Psoas muscle (tissue), 8 donors: ENCODE data around the gene AURKA. TPM values are rescaled to one million over a fixed set of nuclear protein-coding genes. Genes with fewer than 3 reads are reported as not detected.

ENCODE experiments used
- ATAC-seq, 4 donors: fragments of 200-7000 bp; cut with Tn5 transposase; one replicate each; pipeline ENCODE4 v1.9.1; 2020; ENCODE audit warnings: moderate library complexity in 3 of 4, mild to moderate bottlenecking in 2 of 4
- DNase-seq, 2 donors: peaks; one replicate each; pipeline ENCODE4 v3.0.0-alpha.2; 2020
- H3K27ac ChIP-seq: fragments of 200-600 bp; one replicate; pipeline ENCODE4 v1.8.0; 2022
- H3K27me3 ChIP-seq, 3 donors: fragments of 200-600 bp in 1 of 3; one replicate each; pipeline versions ENCODE4 v1.6.1 to v1.8.0; 2013 to 2022; ENCODE audit warnings: low read length in 2 of 3, mild to moderate bottlenecking in 2 of 3, moderate library complexity in 1 of 3; ENCODE audit not compliant: insufficient read depth in 3 of 3
- H3K36me3 ChIP-seq, 2 donors: fragments of 200-600 bp in 1 of 2; one replicate each; pipeline versions ENCODE4 v1.6.1 to v1.8.0; 2013 to 2022; ENCODE audit warnings: low read depth in 1 of 2, mild to moderate bottlenecking in 1 of 2, moderate library complexity in 1 of 2; ENCODE audit not compliant: insufficient read depth in 1 of 2
- H3K4me1 ChIP-seq: fragments of 200-600 bp; one replicate; pipeline ENCODE4 v1.8.0; 2022
- H3K4me3 ChIP-seq: fragments of 200-600 bp; one replicate; pipeline ENCODE4 v1.8.0; 2022; ENCODE audit warnings: mild to moderate bottlenecking
- H3K9me3 ChIP-seq: fragments of 200-600 bp; one replicate; pipeline ENCODE4 v1.8.0; 2022
- CTCF ChIP-seq: fragments of 200-600 bp; IDR thresholded peaks from one replicate; pipeline ENCODE4 v1.8.0; 2022; ENCODE audit warnings: antibody characterized with exemption
- WGBS, 3 donors: extraction: QIAGEN DNeasy Blood & Tissue Kit; methylation state at CpG; one replicate each; pipeline versions ENCODE4 v1.1.6 to v1.1.7; 2013; 5-methylcytosine and 5-hydroxymethylcytosine counted together
- intact Hi-C, 2 donors: fragments of 100-400 bp; cut with DNase I; formaldehyde crosslinking; loops; one replicate each; pipeline versions ENCODE4 v1.11.0 to v1.14.2; 2022
- polyA plus RNA-seq, 3 donors: library from polyadenylated mRNA; stranded (reverse); fragments of 200-250 nt; gene quantifications; one replicate each; pipeline ENCODE4 v1.2.3, GENCODE V29; 2013
- total RNA-seq, 4 donors: library from RNA; stranded (reverse); fragmentation: NEBNext Ultra II Directional in 2 of 4; extraction: Animal tissue kit (Norgen Biotek cat#: 25700) in 2 of 4; gene quantifications; one replicate each; pipeline versions ENCODE4 v1.2.1 to v1.2.4, GENCODE V29; 2021 to 2023
- donor health status: healthy with polysubstance abuse.
- donor health status: DM: no; HTN: no; CAD: no; lungs with moderate emphysema.
- donor health status: Bipolar disorder and iron deficiency.
- donor health status: healthy.
- donor health status: DM: yes; HTN: yes; CAD: no.
- donor health status: DM: no; HTN: no; CAD: no.
- donor health status: DM: no; HTN: no; CAD: no.
- donor health status: DM: yes; HTN: yes; CAD: no.

Gene AURKA
- total and polyA plus RNA-seq, 7 donors: 2.9 to 20.3 (median 7.5) TPM

- DNase-seq (no peak), ATAC-seq (no peak)
- no peak for TF ChIP-seq CTCF
- no peaks in the 10 kb centered on the region for H3K27me3 ChIP-seq
- H3K27ac ChIP-seq: no peak overlapping the region
- no peaks in the 10 kb centered on the region for H3K4me1 ChIP-seq
- no peaks in the 10 kb centered on the region for H3K9me3 ChIP-seq
- no peak overlapping the region for H3K4me3 ChIP-seq
- intact Hi-C loops: no loop called here
- WGBS, 3 donors: 81 to 83% (median 82%) methylated on average over 1 of the region's 1 CpG
- no peaks in the 10 kb centered on the region for H3K36me3 ChIP-seq
These were observed 38.9 kb upstream of the AURKA start for GRCh38 chr20:56430957-56431356.

- no peaks in the 10 kb centered on the region for H3K27me3 ChIP-seq
- TF ChIP-seq CTCF: no peak
- no peaks in the 10 kb centered on the region for H3K36me3 ChIP-seq
- H3K9me3 ChIP-seq: no peaks in the 10 kb centered on the region
- DNase-seq (no peak), ATAC-seq (no peak)
- intact Hi-C loops: no loop called here
- no peak overlapping the region for H3K4me3 ChIP-seq
- no peak overlapping the region for H3K27ac ChIP-seq
- H3K4me1 ChIP-seq: no peaks in the 10 kb centered on the region
- WGBS, 3 donors: 57 to 67% (median 61%) methylated on average over 4 of the region's 4 CpGs
These were observed 38.4 kb upstream of the AURKA start for GRCh38 chr20:56430461-56430860.

GRCh38 chr20:56429941-56430340, 37.9 kb upstream of the AURKA start:
- ATAC-seq: no peak
- Histone ChIP-seq H3K36me3 (no peaks in the 10 kb centered on the region), H3K27me3 (no peaks in the 10 kb centered on the region), H3K9me3 (no peaks in the 10 kb centered on the region), H3K27ac (no peak overlapping the region), H3K4me1 (no peaks in the 10 kb centered on the region), H3K4me3 (no peak overlapping the region)
- WGBS, 3 donors: 41 to 50% (median 43%) methylated on average over 4 of the region's 4 CpGs
- no peak for DNase-seq
- intact Hi-C loops: no loop called here
- no peak for TF ChIP-seq CTCF

- ATAC-seq (no peak), DNase-seq (no peak)
- 76 to 80% (median 77%) methylated on average over 6 of the region's 6 CpGs for WGBS, 3 donors
- no peaks in the 10 kb centered on the region for H3K27me3 ChIP-seq
- no peaks in the 10 kb centered on the region for H3K36me3 ChIP-seq
- intact Hi-C loops: no loop called here
- H3K9me3 ChIP-seq: no peaks in the 10 kb centered on the region
- no peak for TF ChIP-seq CTCF
- no peak overlapping the region for H3K27ac ChIP-seq
- H3K4me3 ChIP-seq: no peak overlapping the region
- no peaks in the 10 kb centered on the region for H3K4me1 ChIP-seq
These were observed 37.5 kb upstream of the AURKA start for GRCh38 chr20:56429502-56429901.

GRCh38 chr20:56428881-56429280, 36.9 kb upstream of the AURKA start:
- DNase-seq: no peak
- no peak overlapping the region for H3K27ac ChIP-seq
- intact Hi-C loops: no loop called here
- H3K4me3 ChIP-seq: no peak overlapping the region
- no peak for TF ChIP-seq CTCF
- WGBS, 3 donors: 76 to 84% (median 80%) methylated on average over 8 of the region's 8 CpGs
- no peaks in the 10 kb centered on the region for H3K36me3 ChIP-seq
- H3K9me3 ChIP-seq: no peaks in the 10 kb centered on the region
- no peaks in the 10 kb centered on the region for H3K27me3 ChIP-seq
- no peaks in the 10 kb centered on the region for H3K4me1 ChIP-seq
- ATAC-seq: no peak
